GM18517 (cell line): Measurements from ENCODE around the gene GPX3.

Experiments used
- ATAC-seq: cut with Tn5 transposase; IDR thresholded peaks from one replicate; pipeline ENCODE4 v1.9.1; 2021; ENCODE audit warnings: mild to moderate bottlenecking, moderate library complexity; ENCODE audit not compliant: unreplicated experiment

The GPX3 gene

GRCh38 chr5:151033217-151033934, 13.0 kb downstream of the GPX3 start:
- no peak for ATAC-seq

GRCh38 chr5:151034422-151035379, 14.3 kb downstream of the GPX3 start:
- ATAC-seq: no peak

- no peak for ATAC-seq
Measured at GRCh38 chr5:151036556-151036955, 16.2 kb downstream of the GPX3 start.

- no peak for ATAC-seq
Measured at GRCh38 chr5:151037561-151038411, 17.4 kb downstream of the GPX3 start.

GRCh38 chr5:151038412-151038745, 18.0 kb downstream of the GPX3 start:
- ATAC-seq: no peak

- ATAC-seq: no peak
Measured at GRCh38 chr5:151038801-151039238, 18.4 kb downstream of the GPX3 start.

- no peak for ATAC-seq
Measured at GRCh38 chr5:151039665-151040064, 19.3 kb downstream of the GPX3 start.

- ATAC-seq: no peak
Measured at GRCh38 chr5:151040211-151040747, 19.9 kb downstream of the GPX3 start.

- ATAC-seq: no peak
Measured at GRCh38 chr5:151041577-151042268, 21.3 kb downstream of the GPX3 start.

- no peak for ATAC-seq
Measured at GRCh38 chr5:151042453-151043093, 22.2 kb downstream of the GPX3 start.

GRCh38 chr5:151047814-151048425, 27.5 kb downstream of the GPX3 start:
- no peak for ATAC-seq

- no peak for ATAC-seq
Measured at GRCh38 chr5:151048526-151048925, 28.1 kb downstream of the GPX3 start.

- peak; percentile 77 for ATAC-seq
Measured at GRCh38 chr5:151051066-151051930, 30.9 kb downstream of the GPX3 start.

- no peak for ATAC-seq
Measured at GRCh38 chr5:151051931-151052608, 31.7 kb downstream of the GPX3 start.

- no peak for ATAC-seq
Measured at GRCh38 chr5:151052836-151053235, 32.4 kb downstream of the GPX3 start.

- ATAC-seq: no peak
Measured at GRCh38 chr5:151053796-151054462, 33.5 kb downstream of the GPX3 start.

GRCh38 chr5:151054709-151055108, 34.3 kb downstream of the GPX3 start:
- ATAC-seq: no peak
